Measurements from ENCODE around the gene NSA2.

DNA sequence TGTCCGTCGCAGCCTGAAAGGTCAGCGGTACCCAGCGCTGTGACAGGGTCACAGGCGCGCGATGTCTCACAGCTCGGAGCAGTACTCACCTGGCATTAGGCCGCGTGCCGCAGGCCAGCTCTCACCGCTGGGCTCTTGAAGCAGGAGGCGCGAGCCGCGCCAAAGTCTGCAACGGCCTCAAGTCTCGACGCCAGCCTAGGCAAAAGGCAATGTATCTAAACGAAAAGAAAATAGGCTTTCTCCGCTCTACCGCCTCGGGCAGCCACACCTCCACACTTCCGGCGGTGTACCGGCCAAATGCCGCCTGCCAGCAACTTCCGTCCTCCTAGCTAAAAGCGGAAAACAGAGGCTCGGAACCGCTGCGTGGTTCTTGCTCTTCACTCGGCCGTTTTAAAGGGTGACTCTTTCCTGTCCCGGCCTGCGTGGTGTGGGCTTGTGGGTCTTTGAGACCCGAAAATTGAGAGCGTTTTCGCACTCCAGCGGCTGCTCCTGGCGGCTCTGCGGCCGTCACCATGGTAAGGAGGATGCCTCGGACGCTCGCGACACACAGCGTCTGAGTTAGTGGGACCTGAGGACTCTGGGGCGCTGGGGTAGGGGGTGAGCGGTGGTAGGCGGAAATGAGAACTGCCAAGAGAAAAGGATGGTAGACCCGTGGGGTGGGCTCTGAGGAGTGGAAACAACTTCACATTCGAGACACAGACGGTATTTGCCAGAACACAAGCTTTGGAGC lies at the start of gene NSA2, which contains the start of gene GFM2:
- TF ChIP-seq, protein P1, sequence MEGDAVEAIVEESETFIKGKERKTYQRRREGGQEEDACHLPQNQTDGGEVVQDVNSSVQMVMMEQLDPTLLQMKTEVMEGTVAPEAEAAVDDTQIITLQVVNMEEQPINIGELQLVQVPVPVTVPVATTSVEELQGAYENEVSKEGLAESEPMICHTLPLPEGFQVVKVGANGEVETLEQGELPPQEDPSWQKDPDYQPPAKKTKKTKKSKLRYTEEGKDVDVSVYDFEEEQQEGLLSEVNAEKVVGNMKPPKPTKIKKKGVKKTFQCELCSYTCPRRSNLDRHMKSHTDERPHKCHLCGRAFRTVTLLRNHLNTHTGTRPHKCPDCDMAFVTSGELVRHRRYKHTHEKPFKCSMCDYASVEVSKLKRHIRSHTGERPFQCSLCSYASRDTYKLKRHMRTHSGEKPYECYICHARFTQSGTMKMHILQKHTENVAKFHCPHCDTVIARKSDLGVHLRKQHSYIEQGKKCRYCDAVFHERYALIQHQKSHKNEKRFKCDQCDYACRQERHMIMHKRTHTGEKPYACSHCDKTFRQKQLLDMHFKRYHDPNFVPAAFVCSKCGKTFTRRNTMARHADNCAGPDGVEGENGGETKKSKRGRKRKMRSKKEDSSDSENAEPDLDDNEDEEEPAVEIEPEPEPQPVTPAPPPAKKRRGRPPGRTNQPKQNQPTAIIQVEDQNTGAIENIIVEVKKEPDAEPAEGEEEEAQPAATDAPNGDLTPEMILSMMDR (IDR thresholded peaks at IDR 0.05): no peak
- TF ChIP-seq POLR2AphosphoS5 (IDR thresholded peaks at IDR 0.05; ENCODE audit: insufficient read depth in 1 of 2, low read depth in 1 of 2) (peak; percentile 84 to 94), POLR2A (IDR thresholded peaks at IDR 0.05) (no peak)

Data from vagina (tissue), 2 donors.